H9 (cell line): Measurements from ENCODE around the gene PRDM1. TPM values are rescaled to one million over a fixed set of nuclear protein-coding genes. Genes with fewer than 3 reads are reported as not detected.

Experiments
- DNase-seq: peaks from one replicate; pipeline ENCODE4 v3.0.0-alpha.2; 2017
- H2AFZ ChIP-seq: one replicate; pipeline ENCODE4 v1.6.1; 2013; ENCODE audit warnings: mild to moderate bottlenecking, low read length, control low read depth, moderate library complexity
- H2AK5ac ChIP-seq: 2 replicates; pipeline ENCODE4 v1.6.1; 2013; ENCODE audit warnings: low read length, control low read depth, mixed read lengths; ENCODE audit not compliant: insufficient read length
- H2BK120ac ChIP-seq: one replicate; pipeline ENCODE4 v1.6.1; 2013; ENCODE audit warnings: low read depth, mild to moderate bottlenecking, low read length, control low read depth, inconsistent platforms; ENCODE audit not compliant: poor library complexity, severe bottlenecking
- H2BK12ac ChIP-seq: 2 replicates; pipeline ENCODE4 v1.6.1; 2013; ENCODE audit warnings: low read length, control low read depth, mixed read lengths, low read depth; ENCODE audit not compliant: insufficient read length
- H2BK15ac ChIP-seq: 2 replicates; pipeline ENCODE4 v1.6.1; 2013; ENCODE audit warnings: low read depth, low read length, control low read depth
- H2BK20ac ChIP-seq: one replicate; pipeline ENCODE4 v1.6.1; 2013; ENCODE audit warnings: low read depth, mild to moderate bottlenecking, low read length, control low read depth, inconsistent platforms; ENCODE audit not compliant: poor library complexity, severe bottlenecking
- H2BK5ac ChIP-seq: 2 replicates; pipeline ENCODE4 v1.6.1; 2013; ENCODE audit warnings: low read length, control low read depth, mixed read lengths; ENCODE audit not compliant: insufficient read length
- H3K14ac ChIP-seq: 2 replicates; pipeline ENCODE4 v1.6.1; 2013; ENCODE audit warnings: low read length, control low read depth; ENCODE audit not compliant: insufficient read depth
- H3K18ac ChIP-seq: 2 replicates; pipeline ENCODE4 v1.6.1; 2013; ENCODE audit warnings: low read depth, mild to moderate bottlenecking, mixed read lengths, low read length, control low read depth; ENCODE audit not compliant: insufficient read length
- H3K23ac ChIP-seq: 2 replicates; pipeline ENCODE4 v1.6.1; 2013; ENCODE audit warnings: low read length, control low read depth, mixed read lengths, low read depth; ENCODE audit not compliant: insufficient read length
- H3K23me2 ChIP-seq: 2 replicates; pipeline ENCODE4 v1.6.1; 2013; ENCODE audit warnings: low read depth, mild to moderate bottlenecking, mixed read lengths, low read length, control low read depth; ENCODE audit not compliant: insufficient read length, poor library complexity, severe bottlenecking
- H3K27ac ChIP-seq: 2 replicates; pipeline ENCODE4 v1.5.1; 2013; ENCODE audit warnings: low read length, control low read depth, mixed read lengths, low read depth; ENCODE audit not compliant: insufficient read length
- H3K27me3 ChIP-seq: 2 replicates; pipeline ENCODE4 v1.6.1; 2013; ENCODE audit warnings: low read length, control low read depth, inconsistent platforms; ENCODE audit not compliant: insufficient read depth
- H3K4ac ChIP-seq: 2 replicates; pipeline ENCODE4 v1.6.1; 2013; ENCODE audit warnings: low read depth, mild to moderate bottlenecking, control low read depth, inconsistent platforms, low read length, moderate library complexity
- H3K4me1 ChIP-seq: 2 replicates; pipeline ENCODE4 v1.6.1; 2013; ENCODE audit warnings: low read length, control low read depth, inconsistent platforms; ENCODE audit not compliant: insufficient read depth
- H3K4me2 ChIP-seq: 2 replicates; pipeline ENCODE4 v1.6.1; 2013; ENCODE audit warnings: low read length, control low read depth, mixed read lengths; ENCODE audit not compliant: insufficient read length, insufficient read depth
- H3K56ac ChIP-seq: 2 replicates; pipeline ENCODE4 v1.6.1; 2013; ENCODE audit warnings: low read depth, mild to moderate bottlenecking, mixed read lengths, low read length, control low read depth; ENCODE audit not compliant: insufficient read length
- H3K79me1 ChIP-seq: 2 replicates; pipeline ENCODE4 v1.6.1; 2013; ENCODE audit warnings: low read depth, mild to moderate bottlenecking, moderate library complexity, low read length, control low read depth, inconsistent platforms; ENCODE audit not compliant: insufficient read depth, poor library complexity, severe bottlenecking
- H3K79me2 ChIP-seq: 2 replicates; pipeline ENCODE4 v1.6.1; 2013; ENCODE audit warnings: low read length, control low read depth, inconsistent platforms; ENCODE audit not compliant: insufficient read depth
- H3K9ac ChIP-seq: 2 replicates; pipeline ENCODE4 v1.6.1; 2013; ENCODE audit warnings: low read length, control low read depth, mixed read lengths; ENCODE audit not compliant: insufficient read length; ENCODE audit errors: extremely low read depth
- H3K9me3 ChIP-seq: one replicate; pipeline ENCODE4 v1.6.1; 2013; ENCODE audit warnings: low read depth, low read length, inconsistent platforms; ENCODE audit not compliant: control insufficient read depth
- H3T11ph ChIP-seq: one replicate; pipeline ENCODE4 v1.6.1; 2013; ENCODE audit warnings: mild to moderate bottlenecking, low read length, control low read depth, inconsistent platforms
- H4K20me1 ChIP-seq: one replicate; pipeline ENCODE4 v1.6.1; 2013; ENCODE audit not compliant: control insufficient read depth, insufficient read length, insufficient read depth
- H4K5ac ChIP-seq: 2 replicates; pipeline ENCODE4 v1.6.1; 2013; ENCODE audit warnings: low read depth, mild to moderate bottlenecking, mixed read lengths, low read length, control low read depth; ENCODE audit not compliant: insufficient read length
- H4K8ac ChIP-seq: replicated peaks from 2 replicates; pipeline ENCODE4 v1.6.1; 2013; ENCODE audit warnings: low read length, control low read depth, mixed read lengths, low read depth; ENCODE audit not compliant: insufficient read length
- H4K91ac ChIP-seq: 2 replicates; pipeline ENCODE4 v1.6.1; 2013; ENCODE audit warnings: low read depth, mild to moderate bottlenecking, moderate library complexity, mixed read lengths, low read length, control low read depth; ENCODE audit not compliant: insufficient read length
- H3K27ac Mint-ChIP-seq, 3 experiments: 2 replicates in 2 of 3; 3 replicates in 1 of 3; pipeline ENCODE4 v1.8.0; 2020 to 2021; ENCODE audit warnings: mixed read lengths in 3 of 3, mild to moderate bottlenecking in 1 of 3, moderate library complexity in 1 of 3
- H3K27me3 Mint-ChIP-seq: 2 replicates; pipeline ENCODE4 v1.8.0; 2021; ENCODE audit warnings: low read depth, mild to moderate bottlenecking, moderate library complexity, mixed read lengths
- H3K36me3 Mint-ChIP-seq, 3 experiments: 2 replicates in 2 of 3; 3 replicates in 1 of 3; pipeline ENCODE4 v1.8.0; 2020 to 2021; ENCODE audit warnings: low read depth in 3 of 3, mixed read lengths in 3 of 3; ENCODE audit not compliant: insufficient read depth in 1 of 3
- H3K4me1 Mint-ChIP-seq, 2 experiments: 2 replicates each; pipeline ENCODE4 v1.8.0; 2020; ENCODE audit warnings: mixed read lengths in 2 of 2
- H3K4me3 Mint-ChIP-seq, 2 experiments: 2 replicates in 1 of 2; 3 replicates in 1 of 2; pipeline ENCODE4 v1.8.0; 2020 to 2021; ENCODE audit warnings: mild to moderate bottlenecking in 2 of 2, mixed read lengths in 2 of 2, moderate library complexity in 1 of 2
- H3K9me3 Mint-ChIP-seq, 2 experiments: 2 replicates in 1 of 2; 3 replicates in 1 of 2; pipeline ENCODE4 v1.8.0; 2020; ENCODE audit warnings: mild to moderate bottlenecking in 2 of 2, mixed read lengths in 2 of 2, moderate library complexity in 1 of 2
- CTCF ChIP-seq: fragments of 200-600 bp; sonication (generic); conservative IDR thresholded peaks from 3 replicates; pipeline ENCODE4 v1.8.0; 2021; ENCODE audit warnings: antibody characterized with exemption, mild to moderate bottlenecking
- WGBS: extraction: QIAGEN DNeasy Blood & Tissue Kit; methylation state at CpG from one replicate; pipeline ENCODE4 v1.1.7; 2013; ENCODE audit warnings: missing lambda C conversion rate, low lambda C conversion rate, mixed read lengths; ENCODE audit not compliant: insufficient read length; ENCODE audit errors: extremely low coverage; 5-methylcytosine and 5-hydroxymethylcytosine counted together
- total RNA-seq: library from RNA; stranded (reverse); gene quantifications from 2 replicates; pipeline ENCODE4 v1.2.1, GENCODE V29; 2021

The PRDM1 gene
- total RNA-seq, 1 experiment from 2014 or later, result 2.9 TPM

- Histone ChIP-seq H3K23me2 (no peaks in the 10 kb centered on the region), H4K5ac (no peak overlapping the region), H2BK12ac (no peak overlapping the region), H3K18ac (no peak overlapping the region), H2AK5ac (no peak overlapping the region), H2BK20ac (no peak overlapping the region), H3T11ph (no peak overlapping the region), H2AFZ (no peak overlapping the region), H3K79me1 (no peaks in the 10 kb centered on the region), H4K20me1 (no peaks in the 10 kb centered on the region), H3K56ac (no peak overlapping the region), H2BK5ac (no peak overlapping the region), H3K27me3 (no peaks in the 10 kb centered on the region), H4K91ac (no peak overlapping the region), H3K4me2 (no peak overlapping the region), H2BK15ac (no peak overlapping the region), H3K4ac (no peak overlapping the region), H3K23ac (no peak overlapping the region), H3K9ac (no peak overlapping the region), H3K4me1 (no peaks in the 10 kb centered on the region), H3K79me2 (no peaks in the 10 kb centered on the region), H2BK120ac (no peak overlapping the region), H3K14ac (no peak overlapping the region), H3K27ac (no peak overlapping the region), H3K9me3 (no peaks in the 10 kb centered on the region), H4K8ac (no peak overlapping the region)
- Mint-ChIP-seq H3K27me3 (no peaks in the 10 kb centered on the region), H3K36me3 (no peaks in the 10 kb centered on the region), H3K4me1 (no peaks in the 10 kb centered on the region), H3K9me3 (no peaks in the 10 kb centered on the region), H3K4me3 (no peak overlapping the region), H3K27ac (no peak overlapping the region)
- no peak for DNase-seq
- no CpG with 5 or more reads among the region's 3 CpGs for WGBS
- no peak for TF ChIP-seq CTCF
Measured at GRCh38 chr6:106126482-106126881, 40.3 kb downstream of the PRDM1 start.
